Heart left ventricle (tissue), 13 donors: Measurements from ENCODE around the gene SSU72.

Experiments
- CTCF ChIP-seq, 12 donors: fragments of 200-600 bp; sonication (generic) in 4 of 12; IDR thresholded peaks; one replicate each; pipeline versions ENCODE4 v1.5.0 to v1.8.0; 2018 to 2022; ENCODE audit warnings: antibody characterized with exemption in 12 of 12, mild to moderate bottlenecking in 5 of 12
- POLR2A ChIP-seq, 2 donors: fragments of 450-650 bp; IDR thresholded peaks; one replicate each; pipeline ENCODE4 v1.6.1; 2017; ENCODE audit warnings: antibody characterized with exemption in 2 of 2, mild to moderate bottlenecking in 2 of 2, moderate library complexity in 2 of 2
- donor health status: ischemic (EF 13 %, LVEDD 7.1; RV severe dilation, severe dysfunction).
- donor health status: DM: no; HTN: yes; CAD: no.
- donor health status: DM: no; HTN: no; CAD: no.
- donor health status: ischemic (EF 25% LVEDD 6.9; RV normal size, moderate dysfunction).
- donor health status: ischemic (EF 25% LVEDD 5.7; RV mildly dilated, moderate dysfunction).
- donor health status: ischemic (EF 35%, LVEDD 5.7; RV mildly dilated, moderate dysfunction).
- donor health status: nonischemic (EF 11% LVEDD 7.7; RV severe dilation, severe dysfunction).
- donor health status: DM: yes; HTN: yes; CAD: no.
- donor health status: PGD.
- donor health status: ischemic (EF 29% LVEDD 5.4; RV normal size, mild dysfunction).
- donor health status: nonischemic (EF 23%, LVEDD 6.1; RV moderate dilation, normal function).

DNA sequence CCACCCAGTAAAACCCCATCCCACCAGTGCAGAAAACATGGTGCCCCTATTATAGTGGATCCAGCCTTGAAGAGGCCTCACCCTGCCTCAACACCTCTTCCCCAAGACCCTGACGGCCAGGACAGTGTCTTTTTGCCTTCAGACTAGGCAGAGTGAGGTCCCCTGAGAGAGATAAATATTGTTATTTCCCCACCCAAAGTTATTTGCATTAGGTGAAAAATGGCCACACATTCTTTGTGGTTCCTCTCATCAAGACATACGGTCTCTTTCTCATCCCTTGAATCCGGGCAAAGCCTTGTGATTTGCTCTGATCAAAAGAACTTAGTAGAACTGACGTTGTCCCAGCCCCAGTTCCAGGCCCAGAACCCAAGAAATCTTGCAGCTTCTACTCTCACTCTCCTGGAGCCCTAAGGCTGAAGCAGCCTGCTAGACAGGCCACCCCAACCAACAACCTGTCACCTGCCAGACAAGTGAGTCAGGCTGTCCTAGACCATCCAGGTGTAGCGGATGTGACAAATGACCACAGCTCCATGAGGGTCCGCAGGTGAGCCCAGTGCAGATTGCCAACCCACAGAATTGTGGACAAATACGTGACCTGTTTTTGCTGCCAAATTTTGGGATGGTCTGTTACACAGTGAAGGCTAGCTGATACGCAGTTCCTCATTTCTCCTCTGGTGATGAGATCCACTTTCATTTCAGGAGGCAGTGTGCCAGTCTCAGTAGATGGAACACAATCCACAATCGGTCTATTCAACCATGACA, 8.1 kb upstream of the SSU72 start:
- TF ChIP-seq CTCF (IDR thresholded peaks at IDR 0.05) (no peak), POLR2A (IDR thresholded peaks at IDR 0.05) (no peak)
